ENCODE measurements around the gene PLCH1.
A peak's percentile ranks its signal among the peaks of the same experiment; 100 is the strongest.

The PLCH1 gene

GRCh38 chr3:155525324-155525833 lies 219.5 kb downstream of the PLCH1 start:
- no peak for DNase-seq

GRCh38 chr3:155520463-155520862 lies 224.4 kb downstream of the PLCH1 start:
- no peak for DNase-seq

DNA sequence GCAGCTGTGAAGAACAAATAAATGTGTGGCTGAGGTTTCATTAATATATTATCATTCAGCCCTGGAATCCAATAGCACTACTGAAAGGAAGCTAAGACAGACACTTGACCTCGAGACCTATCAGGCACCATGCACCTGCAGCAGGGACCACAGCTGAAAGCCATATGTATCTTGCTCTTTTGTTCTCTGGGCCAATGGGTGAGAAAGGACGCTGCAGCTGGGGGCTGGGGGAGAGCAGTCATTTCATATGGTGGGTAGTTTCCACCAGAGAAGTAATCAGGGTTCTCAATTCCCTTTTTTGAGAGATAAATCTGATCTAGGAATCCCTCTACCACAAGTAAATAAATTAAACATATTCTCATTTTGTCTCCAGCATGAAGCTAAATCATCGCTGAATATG lies 225.8 kb downstream of the PLCH1 start:
- DNase-seq, result peak in 1 of 3 experiments; percentile 96

- DNase-seq, result no peak
Measured at GRCh38 chr3:155517903-155518302, 227.0 kb downstream of the PLCH1 start.

DNA sequence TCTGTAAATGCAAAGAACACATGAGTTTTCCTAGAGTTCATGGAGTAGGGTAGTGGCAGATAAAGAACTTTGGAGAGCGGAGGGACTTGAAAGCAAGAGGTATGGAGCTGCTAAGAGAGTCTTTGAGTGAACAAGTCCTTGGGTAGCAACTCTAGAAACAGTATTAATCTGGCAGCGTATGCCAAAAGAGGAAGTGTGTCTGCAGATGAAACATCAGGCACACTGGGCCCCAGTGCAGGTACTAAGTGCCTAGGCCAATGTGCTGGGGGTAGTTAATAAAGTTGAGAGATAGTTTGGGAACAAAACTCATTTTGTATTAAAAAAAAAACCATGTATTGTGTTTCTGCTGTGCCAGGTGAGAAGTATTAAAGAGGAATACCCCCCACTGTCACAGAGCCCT lies 228.4 kb downstream of the PLCH1 start:
- DNase-seq, result no peak

DNA sequence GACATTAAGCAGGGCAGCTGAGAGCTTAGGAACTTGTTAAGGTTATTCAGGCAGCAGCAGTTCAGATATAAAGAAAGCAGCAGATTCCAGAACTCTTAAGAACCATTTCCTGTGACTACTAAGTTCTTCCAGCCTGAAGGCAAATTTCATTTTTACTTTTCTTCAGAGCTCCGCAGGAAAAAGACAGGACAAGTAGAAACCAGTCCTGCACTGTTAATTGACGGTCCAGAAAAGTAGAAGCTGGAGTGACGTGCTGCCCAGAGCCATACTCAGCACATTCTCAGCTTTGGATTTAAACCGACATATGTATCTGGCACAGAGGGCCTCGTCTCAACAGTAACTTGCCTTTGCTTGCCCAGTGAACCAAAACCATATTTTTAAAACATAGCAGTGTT lies 232.0 kb downstream of the PLCH1 start:
- DNase-seq, result no peak

DNA sequence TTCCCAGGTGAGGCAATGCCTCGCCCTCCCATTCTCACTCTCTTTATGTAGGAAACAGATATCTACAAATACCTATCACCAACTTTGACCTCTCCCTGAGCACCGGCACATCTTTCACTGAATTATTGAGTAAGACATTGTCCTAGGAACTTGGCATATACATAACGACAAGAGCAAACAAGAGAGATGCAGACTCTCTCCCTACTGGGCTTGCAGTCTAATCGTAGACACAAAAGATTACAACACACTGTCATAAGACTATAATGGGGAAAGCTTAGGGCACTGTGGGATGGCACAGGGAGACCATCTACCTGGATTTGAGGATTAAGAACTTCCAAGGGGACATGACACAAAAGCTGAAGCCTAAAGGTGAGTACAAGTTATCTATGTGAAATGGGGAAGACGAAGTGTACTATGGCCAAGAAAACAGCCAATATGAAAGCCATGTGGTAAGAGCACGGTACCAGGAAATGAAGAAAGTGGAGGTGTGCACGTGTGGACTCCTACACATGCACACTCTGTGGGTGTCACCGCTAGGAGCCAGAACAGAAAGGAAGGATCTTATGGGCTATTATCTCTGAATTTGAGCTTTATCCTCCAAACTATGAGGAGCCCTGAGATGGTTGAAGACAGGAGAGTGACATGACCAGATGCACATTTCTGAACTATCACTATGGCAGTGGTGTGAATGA lies 232.6 kb downstream of the PLCH1 start:
- DNase-seq, result no peak

DNA sequence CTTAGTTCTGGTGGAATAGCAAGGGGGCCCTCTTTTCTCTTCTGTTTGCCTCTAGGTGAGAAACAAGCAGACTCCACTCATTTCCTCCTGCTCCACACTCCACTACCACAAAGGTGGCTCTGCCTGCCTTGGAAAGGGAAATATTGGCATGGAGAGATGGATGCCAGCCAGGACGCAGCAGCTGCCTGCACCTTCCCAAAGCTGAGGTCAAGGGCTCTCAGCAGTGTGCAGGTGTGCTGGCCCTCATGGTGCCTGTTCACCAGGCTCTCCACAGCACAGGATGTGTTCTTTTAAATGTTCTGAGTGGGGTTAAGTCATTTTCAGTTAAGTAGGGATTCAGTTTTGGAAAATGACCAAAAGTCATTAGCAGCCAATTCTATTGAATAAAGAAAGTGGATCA lies 240.2 kb downstream of the PLCH1 start:
- DNase-seq, result peak; percentile 42 to 89 (median 48)

- no peak for DNase-seq
Measured at GRCh38 chr3:155502630-155503029, 242.2 kb downstream of the PLCH1 start.

- no peak for DNase-seq
Measured at GRCh38 chr3:155500194-155500818, 244.6 kb downstream of the PLCH1 start.

DNA sequence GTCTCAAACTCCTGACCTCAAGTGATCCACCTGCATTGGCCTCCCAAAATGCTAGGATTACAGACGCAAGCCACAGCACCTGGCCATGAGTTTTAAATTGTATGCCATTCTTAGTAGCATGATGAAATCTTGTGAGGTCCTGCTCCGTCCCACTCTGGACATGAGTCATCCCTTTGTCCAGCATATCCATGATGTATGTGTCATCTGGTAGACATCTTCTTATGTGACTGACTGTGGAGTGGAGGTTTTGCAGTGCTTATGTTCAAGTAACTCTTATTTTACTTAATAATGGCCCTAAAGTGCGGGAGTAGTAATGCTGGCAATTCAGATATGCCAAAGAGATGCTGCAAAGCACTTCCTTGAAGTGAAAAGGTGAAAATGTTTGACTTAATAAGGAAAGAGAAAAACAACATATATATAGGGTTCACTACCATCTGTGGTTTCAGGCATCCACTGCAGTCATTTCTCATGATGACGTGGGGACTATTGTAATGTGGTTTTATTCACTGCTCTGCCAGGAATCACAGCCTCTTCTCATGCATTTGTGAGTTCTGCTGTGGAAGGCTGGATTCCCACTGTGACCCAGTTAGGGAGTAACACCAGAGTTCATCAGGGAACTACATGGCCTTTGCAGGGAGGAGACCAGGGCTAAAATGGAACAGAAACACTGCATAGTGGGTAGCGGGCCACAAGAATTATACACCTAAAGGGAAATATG lies 246.8 kb downstream of the PLCH1 start:
- DNase-seq, result no peak

DNA sequence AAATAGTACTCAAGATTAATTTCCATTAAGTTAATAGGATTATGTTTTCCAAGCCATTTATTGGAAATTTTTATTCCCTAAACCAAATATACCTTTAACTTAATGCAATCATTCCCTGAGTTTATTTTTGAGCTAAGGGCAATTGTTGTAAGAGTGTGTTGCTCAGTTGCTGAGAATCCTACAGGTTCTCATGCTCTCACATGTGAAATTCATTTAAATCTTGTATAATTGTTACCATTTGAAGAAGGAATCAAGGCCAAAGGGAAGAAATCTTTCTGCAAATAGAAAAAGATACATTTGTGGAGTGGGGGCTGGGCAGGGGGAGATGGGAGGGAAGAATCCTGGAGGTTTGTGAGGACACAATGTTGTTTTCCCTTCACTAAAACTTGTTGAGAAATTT lies 248.7 kb downstream of the PLCH1 start:
- no peak for DNase-seq

- no peak for DNase-seq
Measured at GRCh38 chr3:155495387-155495786, 249.5 kb downstream of the PLCH1 start.

DNA sequence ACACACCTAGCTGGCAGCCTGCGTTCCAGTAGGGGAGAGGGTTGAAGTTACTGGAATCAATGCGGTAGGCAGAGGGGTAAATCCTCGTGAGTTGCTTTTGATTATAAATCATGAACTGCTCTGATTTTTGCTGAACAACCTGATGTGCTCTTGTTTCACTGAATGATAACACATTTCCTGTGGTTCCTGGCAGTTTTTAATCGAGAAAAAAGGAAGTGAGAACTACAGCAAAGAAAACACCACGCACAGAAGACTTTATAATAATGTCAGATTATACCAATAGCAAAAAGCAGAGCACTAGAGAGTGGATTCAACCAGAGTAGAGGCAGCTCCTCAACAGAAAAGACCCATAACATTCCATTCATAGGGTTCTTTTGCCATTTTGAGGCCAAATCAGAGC lies 250.5 kb downstream of the PLCH1 start:
- DNase-seq, result no peak

GRCh38 chr3:155492841-155493240 lies 252.0 kb downstream of the PLCH1 start:
- DNase-seq, result no peak

GRCh38 chr3:155491696-155492095 lies 253.2 kb downstream of the PLCH1 start:
- DNase-seq, result no peak

DNA sequence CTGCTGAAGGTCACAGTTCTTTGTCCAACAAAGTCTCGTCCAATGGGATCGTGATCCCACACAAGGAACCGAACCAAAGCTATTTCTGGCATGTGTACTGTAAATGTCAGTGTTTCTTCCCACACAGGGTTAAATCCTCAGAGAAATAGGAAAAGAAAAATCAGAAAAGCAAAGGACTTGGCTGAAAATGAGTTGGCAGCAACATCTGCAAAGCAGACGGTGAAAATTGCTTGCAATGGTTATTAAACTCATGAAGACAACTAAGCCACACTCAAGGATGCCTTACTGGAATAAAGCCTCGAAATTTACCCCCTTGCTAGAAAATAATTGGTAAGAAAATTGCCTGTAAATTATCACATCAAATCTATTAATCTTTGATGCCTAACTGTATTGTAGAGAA lies 256.2 kb downstream of the PLCH1 start:
- DNase-seq, result no peak

DNA sequence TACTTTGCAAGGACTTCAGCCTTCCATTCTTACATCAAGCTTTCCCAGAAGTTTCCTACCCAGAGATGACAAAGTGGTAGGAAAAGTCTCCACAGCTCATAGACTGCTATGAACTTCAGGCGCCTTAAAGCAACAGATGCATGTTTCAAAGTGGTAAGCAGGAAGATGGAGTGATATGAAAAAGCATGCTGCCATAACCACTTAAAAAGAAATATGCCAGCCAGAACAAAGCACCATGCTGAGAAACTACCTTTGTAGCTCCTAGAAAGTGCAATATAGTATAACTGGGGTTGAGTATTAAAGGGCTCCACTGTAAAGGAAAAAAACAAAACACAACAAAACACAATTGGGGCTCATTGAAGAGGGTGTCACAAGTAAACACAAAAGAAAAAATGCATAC lies 259.0 kb downstream of the PLCH1 start:
- no peak for DNase-seq

- DNase-seq, result no peak
Measured at GRCh38 chr3:155481591-155481990, 263.3 kb downstream of the PLCH1 start.

- no peak for DNase-seq
Measured at GRCh38 chr3:155481089-155481488, 263.8 kb downstream of the PLCH1 start.

DNA sequence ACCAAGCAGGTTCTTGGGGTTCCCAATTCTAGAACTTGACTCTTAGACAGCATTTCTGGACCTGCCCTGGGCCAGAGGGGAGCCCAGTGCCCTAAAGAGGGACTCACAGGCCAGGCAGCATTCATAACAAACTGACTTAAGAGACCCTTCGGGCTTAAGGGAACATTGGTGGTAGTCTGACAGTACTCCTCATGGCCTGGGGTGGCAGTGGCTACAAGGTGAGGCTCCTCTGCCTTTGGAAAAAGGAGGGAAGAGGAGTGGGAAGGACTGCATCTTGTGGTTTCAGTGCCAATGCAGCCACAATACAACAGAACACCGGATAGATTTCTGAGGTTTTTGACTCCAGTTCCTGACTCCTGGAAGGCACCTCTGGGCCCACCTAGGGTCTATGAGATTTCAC lies 279.2 kb downstream of the PLCH1 start:
- no peak for DNase-seq

GRCh38 chr3:155462672-155463071 lies 282.2 kb downstream of the PLCH1 start:
- DNase-seq, result peak in 1 of 3 experiments; percentile 16

- DNase-seq, result no peak
Measured at GRCh38 chr3:155457591-155457990, 287.3 kb downstream of the PLCH1 start.

GRCh38 chr3:155455765-155456164 lies 289.1 kb downstream of the PLCH1 start:
- no peak for DNase-seq

Measured in NCI-H1417 (cell line).